ENCODE measurements around the gene NUBP1. TPM values are rescaled to one million over a fixed set of nuclear protein-coding genes. Genes with fewer than 3 reads are reported as not detected.

NUBP1 gene
- total and polyA plus RNA-seq, 9 of the 15 experiments (the other 6 are each of a cell fraction or from before 2014, with no cell fraction given), result 17.2 to 55.1 (median 35.6) TPM

DNA sequence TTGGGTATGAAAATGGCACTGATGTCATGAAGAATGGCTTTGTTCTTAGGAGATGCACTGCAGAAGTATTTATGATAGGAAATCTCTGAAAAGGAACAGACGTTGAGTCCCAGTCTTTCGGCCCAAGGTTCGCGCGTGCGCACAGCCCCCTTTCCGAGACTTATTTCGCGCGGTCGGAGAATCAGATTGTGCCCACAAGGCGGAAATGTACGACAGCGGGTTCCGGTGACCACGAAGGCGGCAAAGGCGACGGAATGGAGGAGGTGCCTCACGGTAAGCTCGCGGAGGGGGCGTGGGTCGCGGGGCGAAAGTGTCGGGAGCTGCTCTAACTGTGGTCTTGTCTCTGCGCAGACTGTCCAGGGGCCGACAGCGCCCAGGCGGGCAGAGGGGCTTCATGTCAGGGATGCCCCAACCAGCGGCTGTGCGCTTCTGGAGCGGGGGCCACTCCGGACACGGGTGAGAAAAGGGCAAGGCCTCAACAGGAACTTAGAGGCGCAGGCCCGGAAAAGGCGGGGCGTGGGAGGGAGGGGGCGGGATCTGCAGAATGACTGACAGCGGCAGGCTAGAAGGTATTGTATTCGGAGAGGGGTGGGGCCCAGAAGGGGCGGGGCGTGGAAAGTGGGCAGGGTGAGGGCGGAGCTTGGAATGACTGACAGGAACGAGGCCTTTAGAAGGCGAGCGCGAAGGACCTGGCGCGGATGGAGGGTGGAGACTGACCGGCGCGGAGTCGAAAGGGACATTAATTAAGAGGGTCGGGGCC, at the start of gene NUBP1 (continued):
- TF ChIP-seq, protein P1, sequence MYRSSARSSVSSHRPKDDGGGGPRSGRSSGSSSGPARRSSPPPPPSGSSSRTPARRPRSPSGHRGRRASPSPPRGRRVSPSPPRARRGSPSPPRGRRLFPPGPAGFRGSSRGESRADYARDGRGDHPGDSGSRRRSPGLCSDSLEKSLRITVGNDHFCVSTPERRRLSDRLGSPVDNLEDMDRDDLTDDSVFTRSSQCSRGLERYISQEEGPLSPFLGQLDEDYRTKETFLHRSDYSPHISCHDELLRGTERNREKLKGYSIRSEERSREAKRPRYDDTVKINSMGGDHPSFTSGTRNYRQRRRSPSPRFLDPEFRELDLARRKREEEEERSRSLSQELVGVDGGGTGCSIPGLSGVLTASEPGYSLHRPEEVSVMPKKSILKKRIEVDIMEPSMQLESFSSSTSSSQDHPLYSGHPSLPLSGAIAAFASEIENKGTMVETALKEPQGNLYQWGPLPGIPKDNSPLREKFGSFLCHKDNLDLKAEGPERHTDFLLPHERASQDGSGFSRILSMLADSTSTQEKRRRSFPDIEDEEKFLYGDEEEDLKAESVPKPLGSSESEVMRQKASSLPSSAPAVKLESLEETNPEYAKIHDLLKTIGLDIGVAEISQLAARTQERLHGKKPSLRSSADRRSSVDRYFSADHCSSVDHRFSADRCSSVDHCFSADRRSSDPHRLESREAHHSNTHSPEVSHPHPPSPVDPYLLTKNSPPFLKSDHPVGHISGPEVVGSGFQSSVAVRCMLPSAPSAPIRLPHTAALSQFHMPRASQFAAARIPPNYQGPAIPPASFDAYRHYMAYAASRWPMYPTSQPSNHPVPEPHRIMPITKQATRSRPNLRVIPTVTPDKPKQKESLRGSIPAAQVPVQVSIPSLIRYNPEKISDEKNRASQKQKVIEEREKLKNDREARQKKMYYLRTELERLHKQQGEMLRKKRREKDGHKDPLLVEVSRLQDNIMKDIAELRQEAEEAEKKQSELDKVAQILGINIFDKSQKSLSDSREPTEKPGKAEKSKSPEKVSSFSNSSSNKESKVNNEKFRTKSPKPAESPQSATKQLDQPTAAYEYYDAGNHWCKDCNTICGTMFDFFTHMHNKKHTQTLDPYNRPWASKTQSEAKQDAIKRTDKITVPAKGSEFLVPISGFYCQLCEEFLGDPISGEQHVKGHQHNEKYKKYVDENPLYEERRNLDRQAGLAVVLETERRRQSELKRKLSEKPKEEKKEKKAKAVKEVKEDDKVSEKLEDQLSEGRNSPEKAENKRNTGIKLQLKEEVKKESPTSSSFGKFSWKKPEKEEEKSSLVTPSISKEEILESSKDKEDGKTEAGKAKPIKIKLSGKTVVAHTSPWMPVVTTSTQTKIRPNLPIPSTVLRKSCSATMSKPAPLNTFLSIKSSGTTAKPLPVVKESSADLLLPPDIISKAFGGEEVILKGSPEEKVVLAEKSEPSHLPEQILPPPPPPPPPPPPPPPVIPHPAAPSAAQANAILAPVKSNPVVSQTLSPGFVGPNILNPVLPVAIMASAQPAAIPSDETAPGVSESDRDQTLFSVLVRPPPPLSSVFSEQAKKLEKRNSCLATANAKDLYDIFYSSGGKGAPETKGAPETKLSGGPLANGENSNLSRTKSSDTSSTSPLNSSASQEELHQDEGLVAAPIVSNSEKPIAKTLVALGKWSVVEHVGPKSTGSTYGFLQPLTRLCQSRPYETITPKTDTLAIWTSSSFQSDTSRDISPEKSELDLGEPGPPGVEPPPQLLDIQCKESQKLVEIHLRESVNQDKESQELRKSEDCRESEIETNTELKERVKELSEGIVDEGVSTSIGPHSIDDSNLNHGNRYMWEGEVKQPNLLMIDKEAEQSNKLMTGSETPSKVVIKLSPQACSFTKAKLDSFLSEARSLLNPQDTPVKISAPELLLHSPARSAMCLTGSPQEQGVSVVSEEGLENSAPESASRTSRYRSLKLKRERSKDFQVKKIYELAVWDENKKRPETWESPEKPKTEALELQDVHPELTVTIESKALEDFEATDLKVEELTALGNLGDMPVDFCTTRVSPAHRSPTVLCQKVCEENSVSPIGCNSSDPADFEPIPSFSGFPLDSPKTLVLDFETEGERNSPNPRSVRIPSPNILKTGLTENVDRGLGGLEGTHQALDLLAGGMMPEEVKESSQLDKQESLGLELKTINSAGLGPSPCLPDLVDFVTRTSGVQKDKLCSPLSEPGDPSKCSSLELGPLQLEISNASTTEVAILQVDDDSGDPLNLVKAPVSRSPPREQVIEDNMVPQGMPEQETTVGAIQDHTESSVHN (IDR thresholded peaks at IDR 0.05; ENCODE audit: borderline replicate concordance in 1 of 2, low read depth in 1 of 2), result no peak
- no peak for TF ChIP-seq TAL1 (IDR thresholded peaks at IDR 0.05)
- TF ChIP-seq ZBTB40 (IDR thresholded peaks at IDR 0.05), result peak; percentile 96
- no peak for TF ChIP-seq ZBTB40 (CRISPR knock-in tag; IDR thresholded peaks at IDR 0.05)
- peak; percentile 76 for TF ChIP-seq TAF1 (IDR thresholded peaks at IDR 0.05; ENCODE audit: control insufficient read depth, extremely low read depth, insufficient read depth, low read length, severe bottlenecking)
- no peak for TF ChIP-seq HDAC3 (IDR thresholded peaks at IDR 0.05; ENCODE audit: borderline replicate concordance, partially characterized antibody)
- no peak for TF ChIP-seq NR0B1 (IDR thresholded peaks at IDR 0.05; ENCODE audit: partially characterized antibody)

Measured in K562 (cell line).